Naive thymus-derived CD8-positive, alpha-beta T cell (primary cell): ENCODE data around the gene ITGB2. TPM values are rescaled to one million over a fixed set of nuclear protein-coding genes. Genes with fewer than 3 reads are reported as not detected.
A peak's percentile ranks its signal among the peaks of the same experiment; 100 is the strongest.

Experiments
- ATAC-seq, 2 donors: fragments of 150-1000 bp; cut with Tn5 transposase in 1 of 2; sonication (Bioruptor Pico), chemical (Tn5 transposase) in 1 of 2; 1 replicate in 1 of 2; 2 replicates in 1 of 2; pipeline ENCODE4 v1.10.0; 2021; ENCODE audit warnings: mild to moderate bottlenecking in 2 of 2, moderate library complexity in 2 of 2
- POLR2A ChIA-PET: fragments of 350-600 bp; sonication (Branson Sonifier 250); formaldehyde crosslinking; loops from one replicate; lab custom pipeline; 2021; ENCODE audit warnings: antibody characterized with exemption; lab: Charles Lee
- DNase-seq, 10 donors: peaks; one replicate each; pipeline versions ENCODE4 v3.0.0 to v3.0.0-alpha.2; 2020 to 2022
- H3K27ac Mint-ChIP-seq, 10 donors: one replicate each; pipeline ENCODE4 v1.8.0; 2020 to 2022; ENCODE audit warnings: mild to moderate bottlenecking in 10 of 10, mixed read lengths in 10 of 10, moderate library complexity in 4 of 10, inconsistent platforms in 1 of 10
- H3K27me3 Mint-ChIP-seq, 5 donors: one replicate each; pipeline ENCODE4 v1.8.0; 2021 to 2022; ENCODE audit warnings: mixed read lengths in 5 of 5
- H3K36me3 Mint-ChIP-seq, 3 donors: one replicate each; pipeline ENCODE4 v1.8.0; 2020 to 2022; ENCODE audit warnings: mixed read lengths in 3 of 3, mild to moderate bottlenecking in 2 of 3, inconsistent platforms in 1 of 3
- H3K4me1 Mint-ChIP-seq, 4 donors: one replicate each; pipeline ENCODE4 v1.8.0; 2021 to 2022; ENCODE audit warnings: mixed read lengths in 4 of 4
- H3K4me3 Mint-ChIP-seq, 10 donors: one replicate each; pipeline ENCODE4 v1.8.0; 2020 to 2022; ENCODE audit warnings: mild to moderate bottlenecking in 10 of 10, mixed read lengths in 10 of 10, moderate library complexity in 6 of 10, inconsistent platforms in 1 of 10
- H3K9me3 Mint-ChIP-seq, 9 donors: one replicate each; pipeline ENCODE4 v1.8.0; 2020 to 2022; ENCODE audit warnings: mixed read lengths in 9 of 9, mild to moderate bottlenecking in 3 of 9, inconsistent platforms in 1 of 9, moderate library complexity in 1 of 9
- polyA plus RNA-seq, 3 donors: library from polyadenylated mRNA; unstranded; fragments of 300-500 nt; fragmentation: Illumina TruSeq; gene quantifications; one replicate each; pipeline ENCODE4 v1.2.3, GENCODE V29; 2021
- total RNA-seq, 8 experiments: library from RNA in 2 of 8; stranded (reverse) in 2 of 8; gene quantifications; one replicate each; pipeline ENCODE4 v1.2.3 and lab custom pipeline; 2021 to 2026

ITGB2 gene
- total and polyA plus RNA-seq, 5 experiments from 2014 or later: 177 to 549 (median 423) TPM

- POLR2A ChIA-PET: interaction anchor here (0.7 to 16.8 kb wide), 6 partner anchors 9 to 34 kb away, joined by 3 to 238 read pairs (median 19); no protein-coding TSS in a partner anchor
- ATAC-seq: no peak
- no peak overlapping the region for H3K4me3 Mint-ChIP-seq
- DNase-seq: peak in 1 of 10 donors; percentile 41
- no peaks in the 10 kb centered on the region for H3K9me3 Mint-ChIP-seq
- H3K36me3 Mint-ChIP-seq: peaks cover 0 to 56% (median 9%) of the 10 kb centered on the region in 3 donors
- peak overlapping the region in 7 of 10 donors; percentile 25 to 76 (median 60) for H3K27ac Mint-ChIP-seq
- H3K4me1 Mint-ChIP-seq: peaks cover 8 to 38% (median 21%) of the 10 kb centered on the region in 4 donors
- H3K27me3 Mint-ChIP-seq: no peaks in the 10 kb centered on the region
These were observed 24.8 kb downstream of the ITGB2 start for GRCh38 chr21:44895859-44896258.

- no peak for ATAC-seq
- H3K4me3 Mint-ChIP-seq: no peak overlapping the region
- POLR2A ChIA-PET: interaction anchor here (0.6 to 16.8 kb wide), 8 partner anchors 13 to 94 kb away, joined by 3 to 238 read pairs (median 10); no protein-coding TSS in a partner anchor
- no peaks in the 10 kb centered on the region for H3K27me3 Mint-ChIP-seq
- H3K36me3 Mint-ChIP-seq: peaks cover 0 to 52% (median 9%) of the 10 kb centered on the region in 3 donors
- H3K9me3 Mint-ChIP-seq: no peaks in the 10 kb centered on the region
- peaks cover 8 to 41% (median 21%) of the 10 kb centered on the region in 4 donors for H3K4me1 Mint-ChIP-seq
- peak overlapping the region in 5 of 10 donors; percentile 53 to 89 (median 68) for H3K27ac Mint-ChIP-seq
- DNase-seq: peak in 1 of 10 donors; percentile 50
These were observed 25.9 kb downstream of the ITGB2 start for GRCh38 chr21:44894687-44895302.

- H3K4me1 Mint-ChIP-seq: peaks cover 8 to 41% (median 21%) of the 10 kb centered on the region in 4 donors
- H3K9me3 Mint-ChIP-seq: no peaks in the 10 kb centered on the region
- no peaks in the 10 kb centered on the region for H3K27me3 Mint-ChIP-seq
- DNase-seq: peak in 1 of 10 donors; percentile 55
- H3K27ac Mint-ChIP-seq: peak overlapping the region in 8 of 10 donors; percentile 63 to 90 (median 84)
- peaks cover 0 to 51% (median 9%) of the 10 kb centered on the region in 3 donors for H3K36me3 Mint-ChIP-seq
- no peak overlapping the region for H3K4me3 Mint-ChIP-seq
- POLR2A ChIA-PET: interaction anchor here (0.6 to 16.8 kb wide), 8 partner anchors 13 to 1363 kb away, joined by 3 to 238 read pairs (median 10); no protein-coding TSS in a partner anchor
- no peak for ATAC-seq
These were observed 26.6 kb downstream of the ITGB2 start for GRCh38 chr21:44893948-44894656.

GRCh38 chr21:44893278-44893556 is 27.5 kb downstream of the ITGB2 start:
- peak overlapping the region in 1 of 10 donors; percentile 52 for H3K4me3 Mint-ChIP-seq
- peak in 1 of 10 donors; percentile 44 for DNase-seq
- peak overlapping the region in 7 of 10 donors; percentile 48 to 89 (median 73) for H3K27ac Mint-ChIP-seq
- ATAC-seq: no peak
- POLR2A ChIA-PET: interaction anchor here (0.6 to 16.8 kb wide), 7 partner anchors 14 to 93 kb away, joined by 3 to 238 read pairs (median 5); no protein-coding TSS in a partner anchor
- peaks cover 8 to 37% (median 21%) of the 10 kb centered on the region in 4 donors for H3K4me1 Mint-ChIP-seq
- no peaks in the 10 kb centered on the region for H3K27me3 Mint-ChIP-seq
- H3K9me3 Mint-ChIP-seq: no peaks in the 10 kb centered on the region
- H3K36me3 Mint-ChIP-seq: peaks cover 0 to 47% (median 5%) of the 10 kb centered on the region in 3 donors

GRCh38 chr21:44892536-44893277 is 28.0 kb downstream of the ITGB2 start:
- Mint-ChIP-seq H3K4me1 (peaks cover 8 to 32% (median 22%) of the 10 kb centered on the region in 4 donors), H3K4me3 (peak overlapping the region in 1 of 10 donors; percentile 18), H3K36me3 (peaks cover 0 to 46% (median 2%) of the 10 kb centered on the region in 3 donors), H3K9me3 (no peaks in the 10 kb centered on the region), H3K27ac (peak overlapping the region; percentile 44 to 91 (median 79)), H3K27me3 (no peaks in the 10 kb centered on the region)
- DNase-seq: peak; percentile 61 to 81 (median 72)
- ATAC-seq: peak; percentile 87 to 90
- POLR2A ChIA-PET: interaction anchor here (0.6 to 16.8 kb wide), 14 partner anchors 9 to 942 kb away, joined by 3 to 238 read pairs (median 4); no protein-coding TSS in a partner anchor

GRCh38 chr21:44892095-44892494 is 28.6 kb downstream of the ITGB2 start:
- DNase-seq (no peak), ATAC-seq (no peak)
- Mint-ChIP-seq H3K27ac (peak overlapping the region in 6 of 10 donors; percentile 52 to 91 (median 82)), H3K27me3 (no peaks in the 10 kb centered on the region), H3K9me3 (no peaks in the 10 kb centered on the region), H3K4me1 (peaks cover 8 to 35% (median 24%) of the 10 kb centered on the region in 4 donors), H3K4me3 (no peak overlapping the region), H3K36me3 (peaks cover 0 to 45% (median 2%) of the 10 kb centered on the region in 3 donors)
- POLR2A ChIA-PET: interaction anchor here (0.6 to 16.8 kb wide), 9 partner anchors 9 to 382 kb away, joined by 4 to 238 read pairs (median 10); no protein-coding TSS in a partner anchor

- POLR2A ChIA-PET: interaction anchor here (15.0 to 16.8 kb wide), 2 partner anchors 21 to 38 kb away, joined by 100 to 238 read pairs; no protein-coding TSS in a partner anchor
- no peak for ATAC-seq
These were observed 29.1 kb downstream of the ITGB2 start for GRCh38 chr21:44891631-44892031.

GRCh38 chr21:44890961-44891541 is 29.6 kb downstream of the ITGB2 start:
- POLR2A ChIA-PET: interaction anchor here (1.7 to 16.8 kb wide), 4 partner anchors 16 to 39 kb away, joined by 4 to 238 read pairs (median 53); partner anchors contain the start of gene ITGB2
- Mint-ChIP-seq H3K36me3 (peaks cover 0 to 51% (median 2%) of the 10 kb centered on the region in 3 donors), H3K4me3 (no peak overlapping the region), H3K27ac (peak overlapping the region in 5 of 10 donors; percentile 40 to 86 (median 80)), H3K4me1 (peaks cover 10 to 39% (median 24%) of the 10 kb centered on the region in 4 donors), H3K9me3 (no peaks in the 10 kb centered on the region), H3K27me3 (no peaks in the 10 kb centered on the region)
- DNase-seq (peak in 1 of 10 donors; percentile 57), ATAC-seq (no peak)

More at GRCh38 chr21:44891631-44892031, 29.1 kb downstream of the ITGB2 start:
- H3K36me3 Mint-ChIP-seq: peaks cover 0 to 46% (median 2%) of the 10 kb centered on the region in 3 donors
- no peak overlapping the region for H3K4me3 Mint-ChIP-seq
- peak in 1 of 10 donors; percentile 63 for DNase-seq
- no peaks in the 10 kb centered on the region for H3K27me3 Mint-ChIP-seq
- no peaks in the 10 kb centered on the region for H3K9me3 Mint-ChIP-seq
- H3K27ac Mint-ChIP-seq: no peak overlapping the region
- H3K4me1 Mint-ChIP-seq: peaks cover 8 to 36% (median 24%) of the 10 kb centered on the region in 4 donors

- H3K4me1 Mint-ChIP-seq: peaks cover 11 to 41% (median 24%) of the 10 kb centered on the region in 4 donors
- no peak for ATAC-seq
- DNase-seq: peak in 1 of 10 donors; percentile 57
- H3K9me3 Mint-ChIP-seq: no peaks in the 10 kb centered on the region
- H3K27me3 Mint-ChIP-seq: no peaks in the 10 kb centered on the region
- H3K27ac Mint-ChIP-seq: peak overlapping the region in 5 of 10 donors; percentile 44 to 86 (median 80)
- no peak overlapping the region for H3K4me3 Mint-ChIP-seq
- peaks cover 0 to 52% (median 2%) of the 10 kb centered on the region in 3 donors for H3K36me3 Mint-ChIP-seq
- POLR2A ChIA-PET: interaction anchor here (1.2 to 16.8 kb wide), 5 partner anchors 8 to 39 kb away, joined by 3 to 238 read pairs (median 6); partner anchors contain the start of gene ITGB2
These were observed 30.3 kb downstream of the ITGB2 start for GRCh38 chr21:44890338-44890931.

GRCh38 chr21:44889625-44890337 is 30.9 kb downstream of the ITGB2 start:
- Mint-ChIP-seq H3K9me3 (no peaks in the 10 kb centered on the region), H3K27ac (peak overlapping the region in 2 of 10 donors; percentile 60 to 63), H3K36me3 (peaks cover 0 to 49% (median 2%) of the 10 kb centered on the region in 3 donors), H3K27me3 (no peaks in the 10 kb centered on the region), H3K4me1 (peaks cover 11 to 41% (median 22%) of the 10 kb centered on the region in 4 donors), H3K4me3 (no peak overlapping the region)
- POLR2A ChIA-PET: interaction anchor here (0.7 to 16.8 kb wide), 6 partner anchors 9 to 40 kb away, joined by 3 to 238 read pairs (median 5); partner anchors contain the start of gene ITGB2
- DNase-seq (peak in 1 of 10 donors; percentile 49), ATAC-seq (no peak)
